IMR-90 (cell line): ENCODE data around the gene PDLIM1. TPM values are rescaled to one million over a fixed set of nuclear protein-coding genes. Genes with fewer than 3 reads are reported as not detected.

Experiments
- ATAC-seq: fragments of 200-7000 bp; cut with Tn5 transposase; 2 replicates; pipeline ENCODE4 v1.9.1; 2020; ENCODE audit warnings: low read depth, mild to moderate bottlenecking, moderate library complexity
- BruUV-seq: library from RNA; stranded (reverse); fragments of 400-500 nt; replicated peaks from 2 replicates; lab custom pipeline; 2021; lab: Mats Ljungman, UMichigan
- CTCF ChIA-PET: fragments of 300-600 bp; formaldehyde crosslinking; extraction: SDS; loops from one replicate; lab custom pipeline; 2021; ENCODE audit warnings: antibody characterized with exemption; lab: Yijun Ruan, JAX
- POLR2A ChIA-PET: fragments of 300-600 bp; sonication (Branson Sonifier 250); formaldehyde crosslinking; loops from one replicate; lab custom pipeline; 2022; ENCODE audit warnings: antibody characterized with exemption; ENCODE audit not compliant: unreplicated experiment; lab: Charles Lee
- DNase-seq: peaks from one replicate; pipeline ENCODE4 v3.0.0; 2013
- H2AFZ ChIP-seq: replicated peaks from 2 replicates; pipeline ENCODE3; 2013; ENCODE audit warnings: low read length, mild to moderate bottlenecking; ENCODE audit not compliant: poor library complexity
- H2AK5ac ChIP-seq: 2 replicates; pipeline ENCODE4 v1.6.1; 2013; ENCODE audit warnings: low read depth, low read length, inconsistent platforms
- H2AK9ac ChIP-seq: replicated peaks from 2 replicates; pipeline ENCODE3; 2013; ENCODE audit warnings: mild to moderate bottlenecking, low read depth, low read length, moderate library complexity; ENCODE audit not compliant: poor library complexity
- H2BK120ac ChIP-seq: 2 replicates; pipeline ENCODE4 v1.6.1; 2013; ENCODE audit warnings: low read depth, low read length, inconsistent platforms
- H2BK15ac ChIP-seq: 3 replicates; pipeline ENCODE4 v1.6.1; 2013; ENCODE audit warnings: low read depth, low read length, inconsistent platforms
- H2BK20ac ChIP-seq: 2 replicates; pipeline ENCODE4 v1.6.1; 2013; ENCODE audit warnings: low read depth, mild to moderate bottlenecking, inconsistent platforms, low read length, moderate library complexity
- H2BK5ac ChIP-seq: 2 replicates; pipeline ENCODE4 v1.6.1; 2013; ENCODE audit warnings: mild to moderate bottlenecking, low read depth, low read length, inconsistent platforms; ENCODE audit not compliant: poor library complexity, severe bottlenecking
- H3K14ac ChIP-seq: replicated peaks from 2 replicates; pipeline ENCODE4 v1.6.1; 2013; ENCODE audit warnings: low read depth, low read length, inconsistent platforms
- H3K18ac ChIP-seq: 2 replicates; pipeline ENCODE4 v1.6.1; 2013; ENCODE audit warnings: low read depth, low read length, control low read depth
- H3K23ac ChIP-seq: 2 replicates; pipeline ENCODE4 v1.6.1; 2013; ENCODE audit warnings: low read depth, low read length, inconsistent platforms
- H3K27ac ChIP-seq: 2 replicates; pipeline ENCODE4 v1.5.1; 2013; ENCODE audit warnings: mild to moderate bottlenecking, control low read depth, low read length; ENCODE audit not compliant: insufficient read depth
- H3K27me3 ChIP-seq: 2 replicates; pipeline ENCODE4 v1.6.1; 2013; ENCODE audit warnings: low read length; ENCODE audit not compliant: control insufficient read depth, insufficient read depth
- H3K36me3 ChIP-seq: 2 replicates; pipeline ENCODE4 v1.6.1; 2013; ENCODE audit warnings: low read length, mixed read lengths; ENCODE audit not compliant: control insufficient read depth, insufficient read depth
- H3K4ac ChIP-seq: 2 replicates; pipeline ENCODE4 v1.6.1; 2013; ENCODE audit warnings: low read depth, low read length, inconsistent platforms
- H3K4me1 ChIP-seq: 2 replicates; pipeline ENCODE4 v1.6.1; 2013; ENCODE audit warnings: low read length, mixed read lengths; ENCODE audit not compliant: control insufficient read depth, insufficient read depth
- H3K4me2 ChIP-seq: 2 replicates; pipeline ENCODE4 v1.6.1; 2013; ENCODE audit warnings: low read depth, mild to moderate bottlenecking, control low read depth, low read length, moderate library complexity
- H3K4me3 ChIP-seq: 2 replicates; pipeline ENCODE4 v1.5.1; 2013; ENCODE audit warnings: low read depth, mild to moderate bottlenecking, control low read depth, low read length, moderate library complexity; ENCODE audit not compliant: insufficient read depth
- H3K56ac ChIP-seq: 2 replicates; pipeline ENCODE4 v1.6.1; 2013; ENCODE audit warnings: low read length, inconsistent platforms; ENCODE audit not compliant: insufficient read depth; ENCODE audit errors: extremely low read depth
- H3K79me1 ChIP-seq, 2 experiments: 2 replicates each; pipeline ENCODE4 v1.6.1; 2013; ENCODE audit warnings: low read length in 2 of 2, inconsistent platforms in 1 of 2, low read depth in 1 of 2
- H3K9ac ChIP-seq: 2 replicates; pipeline ENCODE4 v1.6.1; 2013; ENCODE audit warnings: low read depth, low read length, control low read depth
- H3K9me1 ChIP-seq: 2 replicates; pipeline ENCODE4 v1.6.1; 2013; ENCODE audit warnings: low read length, inconsistent platforms; ENCODE audit not compliant: insufficient read depth
- H3K9me3 ChIP-seq: 2 replicates; pipeline ENCODE4 v1.6.1; 2013; ENCODE audit warnings: low read length; ENCODE audit not compliant: control insufficient read depth, insufficient read depth
- H4K20me1 ChIP-seq: 2 replicates; pipeline ENCODE4 v1.6.1; 2013; ENCODE audit warnings: low read length, inconsistent platforms; ENCODE audit not compliant: insufficient read depth
- H4K5ac ChIP-seq: 2 replicates; pipeline ENCODE4 v1.6.1; 2013; ENCODE audit warnings: mild to moderate bottlenecking, low read depth, low read length, control low read depth
- H4K8ac ChIP-seq, 2 experiments: 2 replicates each; pipeline ENCODE4 v1.6.1; 2013; ENCODE audit warnings: low read depth in 2 of 2, low read length in 2 of 2, control low read depth in 1 of 2, inconsistent platforms in 1 of 2
- H4K91ac ChIP-seq: 2 replicates; pipeline ENCODE4 v1.6.1; 2013; ENCODE audit warnings: low read depth, low read length, inconsistent platforms; ENCODE audit not compliant: insufficient read depth
- BHLHE40 ChIP-seq: fragments of 150-350 bp; IDR thresholded peaks from 2 replicates; pipeline ENCODE4 v1.6.1; 2016; ENCODE audit warnings: mild to moderate bottlenecking, low read depth, low read length
- CEBPB ChIP-seq: IDR thresholded peaks from 2 replicates; pipeline ENCODE4 v1.6.1; 2012; ENCODE audit warnings: low read depth, low read length, improper control_type of control experiment
- CHD1 ChIP-seq: IDR thresholded peaks from 2 replicates; pipeline ENCODE4 v1.6.1; 2012; ENCODE audit warnings: low read depth, low read length, improper control_type of control experiment
- CTCF ChIP-seq: conservative IDR thresholded peaks from 2 replicates; pipeline ENCODE4 v1.5.1; 2012; ENCODE audit warnings: mild to moderate bottlenecking, low read depth, low read length, improper control_type of control experiment
- ELK1 ChIP-seq: fragments of 150-350 bp; IDR thresholded peaks from 2 replicates; pipeline ENCODE4 v1.6.1; 2016; ENCODE audit warnings: low read depth, mild to moderate bottlenecking, low read length, moderate library complexity, borderline replicate concordance
- FOS ChIP-seq: fragments of 150-350 bp; IDR thresholded peaks from 2 replicates; pipeline ENCODE4 v1.6.1; 2016; ENCODE audit warnings: low read depth, low read length
- MAFK ChIP-seq: IDR thresholded peaks from 2 replicates; pipeline ENCODE4 v1.6.1; 2012; ENCODE audit warnings: low read depth, low read length, improper control_type of control experiment
- MAZ ChIP-seq: IDR thresholded peaks from 2 replicates; pipeline ENCODE4 v1.6.1; 2012; ENCODE audit warnings: low read depth, mild to moderate bottlenecking, low read length, improper control_type of control experiment, moderate library complexity, borderline replicate concordance
- MXI1 ChIP-seq: IDR thresholded peaks from 2 replicates; pipeline ENCODE4 v1.6.1; 2012; ENCODE audit warnings: low read depth, mild to moderate bottlenecking, low read length, moderate library complexity, borderline replicate concordance
- NFE2L2 ChIP-seq: fragments of 150-350 bp; IDR thresholded peaks from 2 replicates; pipeline ENCODE4 v1.6.1; 2016; ENCODE audit warnings: low read depth, mild to moderate bottlenecking, low read length
- POLR2A ChIP-seq: IDR thresholded peaks from 2 replicates; pipeline ENCODE4 v1.6.1; 2012; ENCODE audit warnings: mild to moderate bottlenecking, low read depth, low read length
- RAD21 ChIP-seq: IDR thresholded peaks from 2 replicates; pipeline ENCODE4 v1.6.1; 2012; ENCODE audit warnings: low read length, improper control_type of control experiment
- RCOR1 ChIP-seq: IDR thresholded peaks from 2 replicates; pipeline ENCODE4 v1.6.1; 2012; ENCODE audit warnings: mild to moderate bottlenecking, low read length, improper control_type of control experiment; ENCODE audit not compliant: insufficient replicate concordance
- RFX5 ChIP-seq: IDR thresholded peaks from 2 replicates; pipeline ENCODE4 v1.8.0; 2012; ENCODE audit warnings: low read depth, mild to moderate bottlenecking, low read length, moderate library complexity
- SMC3 ChIP-seq: fragments of 150-350 bp; IDR thresholded peaks from 2 replicates; pipeline ENCODE4 v1.6.1; 2016; ENCODE audit warnings: low read depth, mild to moderate bottlenecking, antibody characterized with exemption, low read length, moderate library complexity
- WGBS, 2 experiments: methylation state at CpG; one replicate each; pipeline versions ENCODE4 v1.1.5 to v1.1.7; 2013; ENCODE audit warnings: missing lambda C conversion rate in 2 of 2; ENCODE audit not compliant: insufficient read length in 1 of 2; ENCODE audit errors: extremely low coverage in 2 of 2; 5-methylcytosine and 5-hydroxymethylcytosine counted together
- dilution Hi-C: fragments of 300-500 bp; cut with HindIII; formaldehyde crosslinking; loops from one replicate; pipeline ENCODE4 v1.14.3; 2018; ENCODE audit warnings: low sequenced_read_pairs; ENCODE audit not compliant: unreplicated experiment
- in situ Hi-C: fragments of 300-500 bp; cut with MboI; formaldehyde crosslinking; loops from 3 replicates; pipeline ENCODE4 v1.14.3; 2019; ENCODE audit warnings: low sequenced_read_pairs, inconsistent platforms, mixed read lengths
- intact Hi-C: fragments of 100-400 bp; cut with micrococcal nuclease; formaldehyde crosslinking; loops from 2 replicates; pipeline ENCODE4 v1.10.0; 2022
- polyA plus RNA-seq, 3 experiments: library from polyadenylated mRNA; depleted of rRNA; stranded (reverse); fragments of >200 nt; gene quantifications; 2 replicates each; pipeline ENCODE4 v1.2.3, GENCODE V29; 2012; ENCODE audit warnings: low replicate concordance in 1 of 3
- total RNA-seq: library from RNA; depleted of rRNA; stranded (reverse); fragments of >200 nt; gene quantifications from 2 replicates; pipeline ENCODE4 v1.2.3, GENCODE V29; 2012
- TF ChIP-seq, protein P1 (sequence below): fragments of 150-350 bp; IDR thresholded peaks from 2 replicates; pipeline ENCODE4 v1.6.1; 2017; ENCODE audit warnings: mild to moderate bottlenecking, antibody characterized with exemption, low read length, low read depth

PDLIM1 gene
- total and polyA plus RNA-seq, 2 of the 4 experiments (the other 2 are of a cell fraction) = 30.1 to 187 TPM

GRCh38 chr10:95265572-95265971 is 25.2 kb downstream of the PDLIM1 start:
- TF ChIP-seq RFX5 (no peak), BHLHE40 (no peak), CTCF (no peak), SMC3 (no peak), MAFK (no peak), MXI1 (no peak), RAD21 (no peak), RCOR1 (no peak), MAZ (no peak), POLR2A (no peak), FOS (no peak), CEBPB (no peak), CHD1 (no peak), NFE2L2 (no peak), ELK1 (no peak)
- TF ChIP-seq, protein P1, sequence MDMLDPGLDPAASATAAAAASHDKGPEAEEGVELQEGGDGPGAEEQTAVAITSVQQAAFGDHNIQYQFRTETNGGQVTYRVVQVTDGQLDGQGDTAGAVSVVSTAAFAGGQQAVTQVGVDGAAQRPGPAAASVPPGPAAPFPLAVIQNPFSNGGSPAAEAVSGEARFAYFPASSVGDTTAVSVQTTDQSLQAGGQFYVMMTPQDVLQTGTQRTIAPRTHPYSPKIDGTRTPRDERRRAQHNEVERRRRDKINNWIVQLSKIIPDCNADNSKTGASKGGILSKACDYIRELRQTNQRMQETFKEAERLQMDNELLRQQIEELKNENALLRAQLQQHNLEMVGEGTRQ = no peak
- 100% methylated on average over 1 of the region's 8 CpGs; no CpG with 5 or more reads in 1 of the 2 experiments for WGBS, 2 experiments
- CTCF ChIA-PET = interaction anchor here (1.0 kb wide), 1 partner anchor 22 kb away, joined by 3 read pairs; no protein-coding TSS in a partner anchor

More at GRCh38 chr10:95265572-95265971, 25.2 kb downstream of the PDLIM1 start:
- Histone ChIP-seq H4K5ac (no peak overlapping the region), H3K14ac (no peak overlapping the region), H3K18ac (no peak overlapping the region), H4K8ac (no peak overlapping the region), H3K9me1 (peaks cover 23% of the 10 kb centered on the region), H3K9me3 (no peaks in the 10 kb centered on the region), H3K27me3 (no peaks in the 10 kb centered on the region), H3K79me1 (peaks cover 25 to 76% of the 10 kb centered on the region in 2 experiments), H3K27ac (no peak overlapping the region), H2AK9ac (no peak overlapping the region), H3K4me3 (no peak overlapping the region), H3K4me2 (no peak overlapping the region), H3K36me3 (peaks cover 55% of the 10 kb centered on the region), H3K4ac (peak overlapping the region; percentile 20; the same call in 1 of the 2 replicates), H2BK15ac (no peak overlapping the region), H3K23ac (no peak overlapping the region), H2BK5ac (no peak overlapping the region), H3K9ac (no peak overlapping the region), H4K20me1 (peaks cover 3% of the 10 kb centered on the region; the same call in 1 of the 2 replicates), H2AK5ac (0 out of 2 replicates have a peak overlapping the region, but pooled peaks have one; percentile 14), H2BK20ac (no peak overlapping the region), H4K91ac (no peak overlapping the region), H2BK120ac (no peak overlapping the region), H3K56ac (no peak overlapping the region), H2AFZ (no peak overlapping the region), H3K4me1 (peaks cover 26% of the 10 kb centered on the region)
- DNase-seq (no peak), ATAC-seq (no peak)
- BruUV-seq = no TSS peak
- dilution Hi-C loops (no loop called here), intact Hi-C loops (no loop called here), in situ Hi-C loops (no loop called here)
- POLR2A ChIA-PET = no interaction called here
